ENCODE data around the gene ZNRF3.

ZNRF3 gene

DNA sequence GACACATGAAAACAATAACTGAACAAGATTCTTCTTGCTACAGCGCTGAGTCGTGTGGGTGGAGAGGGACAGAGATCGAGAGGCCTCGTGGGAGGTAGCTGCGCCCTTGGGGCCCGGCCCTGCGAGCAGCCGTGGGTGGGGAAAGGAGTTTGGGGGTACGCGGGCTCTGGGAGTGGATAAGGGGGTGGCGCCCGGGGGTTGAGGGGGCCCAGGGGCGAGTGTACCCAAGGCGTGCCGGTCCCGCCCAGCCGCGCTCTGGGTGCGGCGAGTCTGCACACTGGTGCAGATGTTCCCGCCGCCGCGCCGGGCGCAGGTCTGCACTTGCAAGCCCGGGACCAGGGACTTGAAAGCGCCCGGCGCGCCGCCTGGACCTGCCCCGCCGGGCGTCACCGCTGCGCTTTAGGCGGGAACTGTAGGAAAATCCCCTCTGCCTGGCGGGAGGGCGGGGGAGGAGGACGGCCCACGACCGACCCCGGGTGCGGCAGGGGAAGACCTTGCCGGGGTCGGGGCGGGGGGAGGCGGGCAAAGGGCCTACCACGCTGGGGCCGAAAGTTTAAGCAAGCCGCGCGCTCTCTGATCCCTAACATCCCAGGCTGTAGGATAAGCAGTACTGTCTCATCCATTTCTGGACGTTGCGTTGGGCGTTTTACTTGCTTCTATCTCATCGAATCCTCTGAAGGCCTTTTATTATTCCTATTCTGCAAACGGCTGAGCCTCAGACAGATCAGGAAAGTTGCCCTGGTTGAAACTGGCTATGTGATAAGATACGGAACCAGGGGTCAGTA lies 188.1 kb downstream of the ZNRF3 start:
- Histone ChIP-seq H3K23ac (ENCODE audit: low read depth, low read length, poor library complexity) (no peak overlapping the region), H2AFZ (ENCODE audit: low read length) (no peak overlapping the region), H2BK15ac (ENCODE audit: low read length) (no peak overlapping the region), H3K27me3 (ENCODE audit: control insufficient read depth in 3 of 3, insufficient read depth in 3 of 3, low read depth in 1 of 3, low read length in 3 of 3) (peaks cover 0 to 54% (median 14%) of the 10 kb centered on the region in 3 experiments), H3K27ac (replicated peaks; ENCODE audit: low read length) (no peak overlapping the region), H3K18ac (ENCODE audit: low read length) (peak overlapping the region; percentile 77), H3K9me3 (replicated peaks in 1 of 2; ENCODE audit: control insufficient read depth in 2 of 2, insufficient read depth in 1 of 2, low read depth in 1 of 2, low read length in 2 of 2) (no peaks in the 10 kb centered on the region), H4K8ac (ENCODE audit: low read depth, low read length) (no peak overlapping the region), H4K91ac (ENCODE audit: low read depth, low read length, poor library complexity) (no peak overlapping the region), H2AK5ac (ENCODE audit: low read depth, low read length) (peak overlapping the region; percentile 64), H3K9ac (ENCODE audit: low read depth, low read length, poor library complexity) (no peak overlapping the region), H3K4me1 (ENCODE audit: control insufficient read depth in 2 of 2, insufficient read depth in 1 of 2, low read depth in 1 of 2, low read length in 2 of 2) (peaks cover 7 to 10% of the 10 kb centered on the region in 2 donors), H3K14ac (ENCODE audit: low read length) (peak overlapping the region; percentile 49), H2BK12ac (ENCODE audit: low read length) (no peak overlapping the region), H2BK120ac (ENCODE audit: low read depth, low read length) (peak overlapping the region; percentile 65), H3K4me3 (ENCODE audit: low read length in 2 of 2) (no peak overlapping the region), H3K4ac (ENCODE audit: low read length) (no peak overlapping the region), H3K79me1 (ENCODE audit: low read depth, low read length) (no peaks in the 10 kb centered on the region), H2BK5ac (ENCODE audit: low read length) (no peak overlapping the region), H3K36me3 (replicated peaks in 1 of 2; ENCODE audit: control insufficient read depth in 2 of 2, insufficient read depth in 2 of 2, low read length in 2 of 2) (peaks cover 0 to 9% of the 10 kb centered on the region in 2 donors), H3K4me2 (ENCODE audit: insufficient read depth, low read length, poor library complexity, severe bottlenecking) (peak overlapping the region; percentile 54)
- no CpG with 5 or more reads among the region's 60 CpGs for WGBS, 2 donors (ENCODE audit: extremely low coverage in 2 of 2, insufficient read length in 2 of 2, insufficient replicate concordance in 1 of 2)
- DNase-seq (ENCODE audit: low spot score) = peak; percentile 56

DNA sequence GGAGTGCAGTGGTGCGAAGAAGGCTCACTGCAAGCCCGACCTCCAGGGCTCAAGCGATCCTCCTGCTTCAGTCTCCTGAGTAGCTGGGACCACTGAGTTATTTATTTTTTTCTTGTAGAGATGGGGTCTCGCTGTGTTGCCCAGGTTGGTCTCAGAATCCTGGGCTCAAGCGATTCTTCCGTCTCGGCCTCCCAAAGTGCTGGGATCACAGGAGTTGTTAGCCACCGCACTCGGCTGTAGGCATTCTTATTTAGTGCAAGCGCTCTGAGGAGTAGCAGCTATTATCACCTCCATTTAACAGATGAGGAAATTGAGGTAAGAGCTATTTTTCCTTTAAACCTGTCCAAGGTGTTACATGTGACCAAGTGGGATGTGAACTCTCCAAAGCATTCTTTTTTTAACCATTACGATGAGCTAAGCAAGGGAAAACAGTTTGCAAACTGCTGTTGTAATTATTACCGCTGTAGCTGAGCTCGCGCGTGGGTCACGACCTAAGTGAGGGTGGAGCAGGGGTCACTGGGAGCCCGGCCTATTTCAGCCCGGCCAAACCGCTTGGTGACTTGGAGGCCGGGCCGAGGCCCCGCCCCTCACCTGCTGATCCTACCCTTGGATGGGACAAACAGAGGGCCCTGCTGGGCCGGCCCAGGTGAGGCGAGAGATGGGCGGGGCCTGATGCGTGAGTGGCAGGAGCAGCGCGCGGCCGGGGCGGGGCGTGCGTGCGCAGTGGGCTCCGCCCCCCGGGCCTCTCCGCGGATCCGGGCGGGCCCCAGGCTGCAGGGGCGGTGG lies 189.0 kb downstream of the ZNRF3 start:
- Histone ChIP-seq H3K18ac (ENCODE audit: low read length) (peak overlapping the region; percentile 82), H3K36me3 (replicated peaks in 1 of 2; ENCODE audit: control insufficient read depth in 2 of 2, insufficient read depth in 2 of 2, low read length in 2 of 2) (peaks cover 0 to 13% of the 10 kb centered on the region in 2 donors), H3K4me3 (ENCODE audit: low read length in 2 of 2) (peak overlapping the region; percentile 63 to 87), H4K91ac (ENCODE audit: low read depth, low read length, poor library complexity) (no peak overlapping the region), H2AK5ac (ENCODE audit: low read depth, low read length) (no peak overlapping the region), H3K14ac (ENCODE audit: low read length) (no peak overlapping the region), H3K79me1 (ENCODE audit: low read depth, low read length) (no peaks in the 10 kb centered on the region), H2BK120ac (ENCODE audit: low read depth, low read length) (no peak overlapping the region), H3K4me1 (ENCODE audit: control insufficient read depth in 2 of 2, insufficient read depth in 1 of 2, low read depth in 1 of 2, low read length in 2 of 2) (peaks cover 7 to 10% of the 10 kb centered on the region in 2 donors), H2AFZ (ENCODE audit: low read length) (peak overlapping the region; percentile 86), H2BK15ac (ENCODE audit: low read length) (no peak overlapping the region), H3K27me3 (ENCODE audit: control insufficient read depth in 3 of 3, insufficient read depth in 3 of 3, low read depth in 1 of 3, low read length in 3 of 3) (peaks cover 0 to 54% (median 14%) of the 10 kb centered on the region in 3 experiments), H4K8ac (ENCODE audit: low read depth, low read length) (no peak overlapping the region), H3K23ac (ENCODE audit: low read depth, low read length, poor library complexity) (no peak overlapping the region), H3K27ac (replicated peaks; ENCODE audit: low read length) (no peak overlapping the region), H2BK5ac (ENCODE audit: low read length) (no peak overlapping the region), H3K4me2 (ENCODE audit: insufficient read depth, low read length, poor library complexity, severe bottlenecking) (peak overlapping the region; percentile 87), H3K9me3 (replicated peaks in 1 of 2; ENCODE audit: control insufficient read depth in 2 of 2, insufficient read depth in 1 of 2, low read depth in 1 of 2, low read length in 2 of 2) (no peaks in the 10 kb centered on the region), H3K9ac (ENCODE audit: low read depth, low read length, poor library complexity) (no peak overlapping the region), H3K4ac (ENCODE audit: low read length) (no peak overlapping the region), H2BK12ac (ENCODE audit: low read length) (no peak overlapping the region)
- DNase-seq (ENCODE audit: low spot score) = peak; percentile 74
- WGBS, 2 donors (ENCODE audit: extremely low coverage in 2 of 2, insufficient read length in 2 of 2, insufficient replicate concordance in 1 of 2) = no CpG with 5 or more reads among the region's 41 CpGs

DNA sequence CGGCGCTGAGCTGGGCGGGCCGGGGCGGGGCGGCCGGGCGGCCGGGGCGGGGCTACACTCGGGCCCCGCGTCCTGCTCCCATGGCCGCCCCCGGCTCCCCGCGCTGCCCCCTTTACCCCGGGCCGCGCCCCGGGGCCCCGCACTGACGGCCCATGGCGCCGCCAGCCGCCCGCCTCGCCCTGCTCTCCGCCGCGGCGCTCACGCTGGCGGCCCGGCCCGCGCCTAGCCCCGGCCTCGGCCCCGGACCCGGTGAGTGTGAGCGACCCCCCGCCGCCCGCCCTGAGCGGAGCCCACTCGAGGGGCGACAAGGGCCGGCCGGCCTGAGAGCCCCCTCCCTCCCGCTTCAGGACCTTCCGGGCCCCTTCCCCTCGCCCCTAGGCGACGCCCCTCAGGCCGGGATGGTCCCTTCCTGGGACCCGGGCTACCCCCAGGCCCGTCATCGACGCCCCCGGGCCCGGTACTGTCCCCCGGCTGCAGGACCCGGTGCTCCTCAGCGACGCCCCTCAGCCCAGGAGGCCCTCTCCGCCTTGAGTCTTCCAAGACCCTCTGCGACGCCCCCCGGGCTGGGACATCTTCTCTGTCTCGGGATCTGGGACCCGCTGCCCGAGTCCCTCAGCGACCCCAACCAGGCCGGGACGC lies 189.7 kb downstream of the ZNRF3 start, which contains the start of gene KREMEN1:
KREMEN1 (plus strand) TSS at position 57 of the 639 bp plus-strand sequence; CDS start at position 153, 96 bp downstream.
- no CpG with 5 or more reads among the region's 76 CpGs for WGBS, 2 donors (ENCODE audit: extremely low coverage in 2 of 2, insufficient read length in 2 of 2, insufficient replicate concordance in 1 of 2)
- peak within 1 kb of the TSS; percentile 92 for H3K18ac ChIP-seq (ENCODE audit: low read length)
- peaks cover 0 to 54% (median 14%) of the 10 kb centered on the region in 3 experiments for H3K27me3 ChIP-seq (ENCODE audit: control insufficient read depth in 3 of 3, insufficient read depth in 3 of 3, low read depth in 1 of 3, low read length in 3 of 3)

More for the DNA sequence above, 189.7 kb downstream of the ZNRF3 start, which contains the start of gene KREMEN1:
- peak within 1 kb of the TSS; percentile 30 for H2BK15ac ChIP-seq (ENCODE audit: low read length)
- H2BK120ac ChIP-seq (ENCODE audit: low read depth, low read length) = no peak within 1 kb of the TSS
- peak within 1 kb of the TSS; percentile 79 to 87 for H3K4me3 ChIP-seq (ENCODE audit: low read length in 2 of 2)
- peak within 1 kb of the TSS; percentile 72 for H3K9ac ChIP-seq (ENCODE audit: low read depth, low read length, poor library complexity)
- H4K8ac ChIP-seq (ENCODE audit: low read depth, low read length) = peak within 1 kb of the TSS; percentile 57
- no peak within 1 kb of the TSS for H3K4ac ChIP-seq (ENCODE audit: low read length)
- H3K27ac ChIP-seq (replicated peaks; ENCODE audit: low read length) = no peak within 1 kb of the TSS
- H3K23ac ChIP-seq (ENCODE audit: low read depth, low read length, poor library complexity) = no peak within 1 kb of the TSS
- peak within 1 kb of the TSS; percentile 87 for H3K4me2 ChIP-seq (ENCODE audit: insufficient read depth, low read length, poor library complexity, severe bottlenecking)
- peak within 1 kb of the TSS; percentile 86 for H2AFZ ChIP-seq (ENCODE audit: low read length)
- peaks cover 0 to 14% of the 10 kb centered on the region in 2 donors for H3K36me3 ChIP-seq (replicated peaks in 1 of 2; ENCODE audit: control insufficient read depth in 2 of 2, insufficient read depth in 2 of 2, low read length in 2 of 2)
- H2AK5ac ChIP-seq (ENCODE audit: low read depth, low read length) = peak within 1 kb of the TSS; percentile 71
- peaks cover 7 to 10% of the 10 kb centered on the region in 2 donors for H3K4me1 ChIP-seq (ENCODE audit: control insufficient read depth in 2 of 2, insufficient read depth in 1 of 2, low read depth in 1 of 2, low read length in 2 of 2)
- no peak within 1 kb of the TSS for H2BK12ac ChIP-seq (ENCODE audit: low read length)
- H3K14ac ChIP-seq (ENCODE audit: low read length) = peak within 1 kb of the TSS; percentile 28
- H3K9me3 ChIP-seq (replicated peaks in 1 of 2; ENCODE audit: control insufficient read depth in 2 of 2, insufficient read depth in 1 of 2, low read depth in 1 of 2, low read length in 2 of 2) = no peaks in the 10 kb centered on the region
- H4K91ac ChIP-seq (ENCODE audit: low read depth, low read length, poor library complexity) = no peak within 1 kb of the TSS
- no peak within 1 kb of the TSS for H2BK5ac ChIP-seq (ENCODE audit: low read length)
- H3K79me1 ChIP-seq (ENCODE audit: low read depth, low read length) = no peaks in the 10 kb centered on the region
- no peak for DNase-seq (ENCODE audit: low spot score)
